CD4-positive, alpha-beta T cell (primary cell): Measurements from ENCODE around the gene PARP16. TPM values are rescaled to one million over a fixed set of nuclear protein-coding genes. Genes with fewer than 3 reads are reported as not detected.

ENCODE experiments used
- ATAC-seq: fragments of 200-7000 bp; cut with Tn5 transposase; one replicate; pipeline ENCODE4 v1.10.0; 2022; ENCODE audit warnings: mild to moderate bottlenecking; ENCODE audit not compliant: poor library complexity
- CTCF ChIA-PET: fragments of 350-600 bp; sonication (Branson Sonifier 250); formaldehyde crosslinking; loops from one replicate; lab custom pipeline; 2021; ENCODE audit warnings: antibody characterized with exemption, inconsistent platforms; lab: Charles Lee
- POLR2A ChIA-PET: fragments of 350-600 bp; sonication (Branson Sonifier 250); formaldehyde crosslinking; loops from one replicate; lab custom pipeline; 2021; ENCODE audit warnings: antibody characterized with exemption, inconsistent platforms; lab: Charles Lee
- DNase-seq, 14 experiments: peaks; one replicate each; pipeline ENCODE4 v3.0.0-alpha.2; 2013 to 2020; ENCODE audit warnings: mixed read lengths in 2 of 14
- H3K27ac ChIP-seq, 2 donors: one replicate each; pipeline versions ENCODE4 v1.5.1 to v1.7.0; 2013; ENCODE audit warnings: low read length in 2 of 2, low read depth in 1 of 2, mild to moderate bottlenecking in 1 of 2
- H3K27me3 ChIP-seq, 2 experiments: 1 replicate in 1 of 2; 2 replicates in 1 of 2; pipeline versions ENCODE4 v1.6.1 to v1.7.0; 2013; ENCODE audit warnings: low read length in 2 of 2, control low read depth in 1 of 2, mild to moderate bottlenecking in 1 of 2, moderate library complexity in 1 of 2; ENCODE audit not compliant: insufficient read depth in 2 of 2, control insufficient read depth in 1 of 2
- H3K36me3 ChIP-seq: one replicate; pipeline ENCODE4 v1.6.1; 2013; ENCODE audit warnings: low read length, control low read depth; ENCODE audit not compliant: insufficient read depth
- H3K4me1 ChIP-seq: one replicate; pipeline ENCODE4 v1.6.1; 2013; ENCODE audit warnings: low read length, control low read depth; ENCODE audit not compliant: insufficient read depth
- H3K4me3 ChIP-seq: one replicate; pipeline ENCODE4 v1.5.1; 2013; ENCODE audit warnings: mild to moderate bottlenecking, low read length, moderate library complexity
- H3K9me3 ChIP-seq, 2 experiments: 1 replicate in 1 of 2; 2 replicates in 1 of 2; pipeline versions ENCODE4 v1.6.1 to v1.7.0; 2013; ENCODE audit warnings: low read length in 2 of 2, mild to moderate bottlenecking in 2 of 2, control low read depth in 1 of 2, moderate library complexity in 1 of 2; ENCODE audit not compliant: control insufficient read depth in 1 of 2, insufficient read depth in 1 of 2
- H3K27ac Mint-ChIP-seq: one replicate; pipeline ENCODE4 v1.8.0; 2020; ENCODE audit warnings: mixed read lengths
- H3K27me3 Mint-ChIP-seq: one replicate; pipeline ENCODE4 v1.8.0; 2021; ENCODE audit warnings: mixed read lengths
- H3K36me3 Mint-ChIP-seq: one replicate; pipeline ENCODE4 v1.8.0; 2021; ENCODE audit warnings: low read depth, mixed read lengths
- H3K4me1 Mint-ChIP-seq: one replicate; pipeline ENCODE4 v1.8.0; 2021; ENCODE audit warnings: low read depth, mixed read lengths
- H3K4me3 Mint-ChIP-seq: one replicate; pipeline ENCODE4 v1.8.0; 2020; ENCODE audit warnings: mild to moderate bottlenecking, mixed read lengths
- H3K9me3 Mint-ChIP-seq: one replicate; pipeline ENCODE4 v1.8.0; 2020; ENCODE audit warnings: mixed read lengths
- intact Hi-C, 2 experiments: fragments of 100-400 bp; cut with DNase I in 1 of 2; cut with micrococcal nuclease in 1 of 2; formaldehyde crosslinking; loops; one replicate each; pipeline versions ENCODE4 v1.15.1 to v1.9.0; 2023 to 2025; cut with DNase I, micrococcal nuclease
- total RNA-seq, 174 experiments: library from RNA in 2 of 174; stranded (reverse) in 2 of 174; gene quantifications; one replicate each; pipeline ENCODE4 v1.2.3 and lab custom pipeline; 2021 to 2026
- TF ChIP-seq, protein P1 (sequence below): fragments of 200-600 bp; IDR thresholded peaks from one replicate; pipeline ENCODE4 v1.8.0; 2022; ENCODE audit warnings: antibody characterized with exemption, mild to moderate bottlenecking

The PARP16 gene
- total RNA-seq, 2 experiments from 2014 or later: 11.3 to 12.9 TPM

GRCh38 chr15:65223996-65224395, 62.7 kb downstream of the PARP16 start:
- H3K27ac Mint-ChIP-seq: no peak overlapping the region
- H3K36me3 Mint-ChIP-seq: no peaks in the 10 kb centered on the region
- H3K4me3 Mint-ChIP-seq: no peak overlapping the region
- no peaks in the 10 kb centered on the region for H3K4me1 Mint-ChIP-seq
- Histone ChIP-seq H3K4me1 (no peaks in the 10 kb centered on the region), H3K27me3 (no peaks in the 10 kb centered on the region), H3K4me3 (no peak overlapping the region), H3K36me3 (no peaks in the 10 kb centered on the region), H3K9me3 (no peaks in the 10 kb centered on the region), H3K27ac (no peak overlapping the region)
- intact Hi-C loops: no loop called here
- POLR2A ChIA-PET: no interaction called here
- no peak for ATAC-seq
- no peak for DNase-seq
- no peaks in the 10 kb centered on the region for H3K27me3 Mint-ChIP-seq
- TF ChIP-seq, protein P1, sequence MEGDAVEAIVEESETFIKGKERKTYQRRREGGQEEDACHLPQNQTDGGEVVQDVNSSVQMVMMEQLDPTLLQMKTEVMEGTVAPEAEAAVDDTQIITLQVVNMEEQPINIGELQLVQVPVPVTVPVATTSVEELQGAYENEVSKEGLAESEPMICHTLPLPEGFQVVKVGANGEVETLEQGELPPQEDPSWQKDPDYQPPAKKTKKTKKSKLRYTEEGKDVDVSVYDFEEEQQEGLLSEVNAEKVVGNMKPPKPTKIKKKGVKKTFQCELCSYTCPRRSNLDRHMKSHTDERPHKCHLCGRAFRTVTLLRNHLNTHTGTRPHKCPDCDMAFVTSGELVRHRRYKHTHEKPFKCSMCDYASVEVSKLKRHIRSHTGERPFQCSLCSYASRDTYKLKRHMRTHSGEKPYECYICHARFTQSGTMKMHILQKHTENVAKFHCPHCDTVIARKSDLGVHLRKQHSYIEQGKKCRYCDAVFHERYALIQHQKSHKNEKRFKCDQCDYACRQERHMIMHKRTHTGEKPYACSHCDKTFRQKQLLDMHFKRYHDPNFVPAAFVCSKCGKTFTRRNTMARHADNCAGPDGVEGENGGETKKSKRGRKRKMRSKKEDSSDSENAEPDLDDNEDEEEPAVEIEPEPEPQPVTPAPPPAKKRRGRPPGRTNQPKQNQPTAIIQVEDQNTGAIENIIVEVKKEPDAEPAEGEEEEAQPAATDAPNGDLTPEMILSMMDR: no peak
- CTCF ChIA-PET: no interaction called here
- H3K9me3 Mint-ChIP-seq: no peaks in the 10 kb centered on the region

GRCh38 chr15:65222891-65223290, 63.8 kb downstream of the PARP16 start:
- ATAC-seq (no peak), DNase-seq (no peak)
- Histone ChIP-seq H3K4me3 (no peak overlapping the region), H3K27ac (no peak overlapping the region), H3K9me3 (no peaks in the 10 kb centered on the region), H3K27me3 (no peaks in the 10 kb centered on the region), H3K36me3 (no peaks in the 10 kb centered on the region), H3K4me1 (no peaks in the 10 kb centered on the region)
- intact Hi-C loops: no loop called here
- H3K9me3 Mint-ChIP-seq: no peaks in the 10 kb centered on the region
- H3K27ac Mint-ChIP-seq: no peak overlapping the region
- no peak overlapping the region for H3K4me3 Mint-ChIP-seq
- H3K27me3 Mint-ChIP-seq: no peaks in the 10 kb centered on the region
- no peaks in the 10 kb centered on the region for H3K4me1 Mint-ChIP-seq
- TF ChIP-seq, protein P1: no peak
- H3K36me3 Mint-ChIP-seq: no peaks in the 10 kb centered on the region
- CTCF ChIA-PET: no interaction called here
- POLR2A ChIA-PET: no interaction called here

DNA sequence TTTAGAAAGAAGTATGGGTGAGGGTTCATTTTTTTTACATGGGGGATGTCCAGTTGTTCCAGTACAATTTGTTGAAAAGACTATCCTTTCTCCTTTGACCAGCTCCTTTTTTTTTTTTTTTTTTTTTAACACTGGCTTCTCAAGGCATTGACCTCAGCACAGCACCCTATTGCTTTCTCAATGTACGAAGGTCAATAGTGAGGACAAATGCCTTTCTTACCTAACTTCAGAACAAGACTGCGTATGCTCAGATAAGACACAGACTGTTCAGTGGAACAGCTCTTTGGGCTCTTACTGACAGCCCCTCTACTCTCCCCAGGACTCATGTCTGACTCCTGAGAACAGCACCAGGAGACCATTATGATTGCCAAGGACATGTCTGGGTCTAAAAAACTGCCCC, 65.0 kb downstream of the PARP16 start:
- Mint-ChIP-seq H3K36me3 (no peaks in the 10 kb centered on the region), H3K27ac (no peak overlapping the region), H3K4me3 (no peak overlapping the region), H3K4me1 (no peaks in the 10 kb centered on the region), H3K27me3 (no peaks in the 10 kb centered on the region), H3K9me3 (no peaks in the 10 kb centered on the region)
- H3K36me3 ChIP-seq: no peaks in the 10 kb centered on the region
- CTCF ChIA-PET: interaction anchor here (0.6 kb wide), 1 partner anchor 78 kb away, joined by 4 read pairs; no protein-coding TSS in a partner anchor
- no peak for ATAC-seq
- H3K9me3 ChIP-seq: no peaks in the 10 kb centered on the region
- TF ChIP-seq, protein P1: no peak
- no peaks in the 10 kb centered on the region for H3K27me3 ChIP-seq
- no peak for DNase-seq
- H3K4me3 ChIP-seq: no peak overlapping the region
- POLR2A ChIA-PET: no interaction called here
- intact Hi-C loops: no loop called here
- no peak overlapping the region for H3K27ac ChIP-seq
- no peaks in the 10 kb centered on the region for H3K4me1 ChIP-seq
